ENCODE measurements around the gene GATM. TPM values are rescaled to one million over a fixed set of nuclear protein-coding genes. Genes with fewer than 3 reads are reported as not detected.

The GATM gene
- total RNA-seq, 1 donor from 2014 or later = 15.7 TPM

DNA sequence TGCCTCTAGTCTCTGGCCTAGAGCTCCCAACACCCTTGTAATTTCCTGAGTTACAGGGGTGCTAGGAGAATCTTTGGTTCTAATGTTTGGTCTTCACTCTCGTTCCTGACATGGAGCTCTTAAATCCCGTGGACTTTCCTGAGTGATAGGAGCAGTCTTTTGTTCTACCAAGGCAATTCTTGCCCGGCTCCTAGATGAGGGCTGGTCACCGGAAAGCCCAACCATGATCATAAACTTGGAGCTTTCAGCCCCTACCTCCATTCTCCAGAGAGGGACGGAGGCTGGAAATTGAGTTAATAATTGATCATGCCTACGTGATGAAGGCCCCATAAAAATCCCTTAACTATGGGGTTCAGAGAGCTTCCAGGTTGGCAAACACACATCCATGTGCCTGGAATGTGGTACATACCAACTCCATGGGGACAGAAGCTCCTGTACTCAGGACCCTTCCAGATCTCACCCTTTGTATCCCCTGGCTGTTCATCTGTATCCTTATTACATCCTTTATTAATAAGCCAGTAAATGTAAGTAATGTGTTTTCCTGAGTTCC, 18.8 kb upstream of the GATM start:
- peaks cover 4% of the 10 kb centered on the region for H3K36me3 Mint-ChIP-seq (ENCODE audit: low read depth)
- no peak overlapping the region for H3K4me3 Mint-ChIP-seq
- H3K27ac Mint-ChIP-seq = no peak overlapping the region
- TF ChIP-seq, protein P1, sequence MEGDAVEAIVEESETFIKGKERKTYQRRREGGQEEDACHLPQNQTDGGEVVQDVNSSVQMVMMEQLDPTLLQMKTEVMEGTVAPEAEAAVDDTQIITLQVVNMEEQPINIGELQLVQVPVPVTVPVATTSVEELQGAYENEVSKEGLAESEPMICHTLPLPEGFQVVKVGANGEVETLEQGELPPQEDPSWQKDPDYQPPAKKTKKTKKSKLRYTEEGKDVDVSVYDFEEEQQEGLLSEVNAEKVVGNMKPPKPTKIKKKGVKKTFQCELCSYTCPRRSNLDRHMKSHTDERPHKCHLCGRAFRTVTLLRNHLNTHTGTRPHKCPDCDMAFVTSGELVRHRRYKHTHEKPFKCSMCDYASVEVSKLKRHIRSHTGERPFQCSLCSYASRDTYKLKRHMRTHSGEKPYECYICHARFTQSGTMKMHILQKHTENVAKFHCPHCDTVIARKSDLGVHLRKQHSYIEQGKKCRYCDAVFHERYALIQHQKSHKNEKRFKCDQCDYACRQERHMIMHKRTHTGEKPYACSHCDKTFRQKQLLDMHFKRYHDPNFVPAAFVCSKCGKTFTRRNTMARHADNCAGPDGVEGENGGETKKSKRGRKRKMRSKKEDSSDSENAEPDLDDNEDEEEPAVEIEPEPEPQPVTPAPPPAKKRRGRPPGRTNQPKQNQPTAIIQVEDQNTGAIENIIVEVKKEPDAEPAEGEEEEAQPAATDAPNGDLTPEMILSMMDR (IDR thresholded peaks at IDR 0.05) = no peak
- CTCF ChIA-PET = interaction anchor here (0.9 to 5.7 kb wide), 6 partner anchors 14 to 233 kb away, joined by 3 to 65 read pairs (median 4); no protein-coding TSS in a partner anchor
- H3K9me3 Mint-ChIP-seq = no peaks in the 10 kb centered on the region
- H3K27me3 Mint-ChIP-seq = no peaks in the 10 kb centered on the region
- POLR2A ChIA-PET = interaction anchor here (0.7 kb wide), 1 partner anchor 114 kb away, joined by 7 read pairs; no protein-coding TSS in a partner anchor
- intact Hi-C loops (cut with micrococcal nuclease) = loop anchor here (10.0 kb wide), 1 partner anchor 372 kb away; the partner anchor contains the start of gene SORD
- no peak for ATAC-seq (ENCODE audit: low read depth)
- DNase-seq = no peak
- H3K4me1 Mint-ChIP-seq = peaks cover 17% of the 10 kb centered on the region

DNA sequence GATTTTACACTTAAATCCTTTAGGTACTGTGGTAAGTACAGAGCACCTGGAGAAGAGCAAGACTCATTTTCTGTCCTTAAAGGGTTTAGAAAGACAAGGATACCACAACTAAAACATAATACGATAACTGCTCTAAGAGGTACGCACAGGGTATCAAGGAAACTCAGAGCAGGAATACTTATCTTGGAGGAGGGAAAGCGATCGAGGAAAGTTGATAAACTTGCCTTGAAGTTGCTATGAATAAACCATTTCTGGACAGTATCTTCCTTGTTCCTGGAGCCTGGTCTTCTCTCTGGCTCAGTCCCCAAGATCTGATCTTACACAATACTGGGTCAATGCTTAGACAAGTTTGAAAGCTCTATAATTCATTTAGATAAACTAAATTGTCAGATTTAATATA, 17.6 kb upstream of the GATM start:
- H3K27ac Mint-ChIP-seq = no peak overlapping the region
- no peak for DNase-seq
- TF ChIP-seq, protein P1 (IDR thresholded peaks at IDR 0.05) = no peak
- no peaks in the 10 kb centered on the region for H3K36me3 Mint-ChIP-seq (ENCODE audit: low read depth)
- H3K4me1 Mint-ChIP-seq = peaks cover 21% of the 10 kb centered on the region
- ChIA-PET CTCF (interaction anchor here (0.6 to 1.1 kb wide), 2 partner anchors 62 to 233 kb away, joined by 3 to 7 read pairs; no protein-coding TSS in a partner anchor), POLR2A (no interaction called here)
- no peak overlapping the region for H3K4me3 Mint-ChIP-seq
- no peaks in the 10 kb centered on the region for H3K9me3 Mint-ChIP-seq
- no peaks in the 10 kb centered on the region for H3K27me3 Mint-ChIP-seq
- ATAC-seq (ENCODE audit: low read depth) = no peak
- intact Hi-C loops (cut with micrococcal nuclease) = loop anchor here (10.0 kb wide), 1 partner anchor 371 kb away; the partner anchor contains the start of gene SORD

DNA sequence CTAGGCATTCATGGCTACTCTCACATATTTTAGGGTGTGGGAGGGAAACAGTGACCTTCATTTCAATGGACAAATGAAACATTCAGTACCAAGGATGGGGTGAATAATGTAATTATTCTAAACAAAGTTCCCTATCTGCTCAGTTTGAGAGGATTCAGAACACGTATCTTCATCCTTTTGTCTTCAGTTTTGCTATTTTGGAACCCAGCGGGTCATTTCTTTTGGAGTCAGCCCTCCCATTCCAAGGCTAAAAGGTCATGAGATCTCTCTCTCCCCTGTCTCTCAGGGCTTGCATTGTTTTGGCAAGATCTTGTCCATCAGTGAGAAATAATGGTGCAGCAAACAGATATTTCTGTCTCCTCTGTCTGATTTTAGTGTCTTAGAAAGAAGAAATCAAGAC, 16.3 kb upstream of the GATM start:
- no peaks in the 10 kb centered on the region for H3K9me3 Mint-ChIP-seq
- H3K27ac Mint-ChIP-seq = no peak overlapping the region
- H3K27me3 Mint-ChIP-seq = no peaks in the 10 kb centered on the region
- no peaks in the 10 kb centered on the region for H3K36me3 Mint-ChIP-seq (ENCODE audit: low read depth)
- peaks cover 22% of the 10 kb centered on the region for H3K4me1 Mint-ChIP-seq
- POLR2A ChIA-PET = interaction anchor here (0.8 kb wide), 1 partner anchor 192 kb away, joined by 3 read pairs; the partner anchor contains the start of gene BLOC1S6
- TF ChIP-seq, protein P1 (IDR thresholded peaks at IDR 0.05) = no peak
- intact Hi-C loops (cut with micrococcal nuclease) = loop anchor here (5.0 to 10.0 kb wide), 2 partner anchors 347 to 370 kb away; partner anchors contain the start of gene SORD
- ATAC-seq (ENCODE audit: low read depth) (no peak), DNase-seq (no peak)
- CTCF ChIA-PET = no interaction called here
- H3K4me3 Mint-ChIP-seq = no peak overlapping the region

DNA sequence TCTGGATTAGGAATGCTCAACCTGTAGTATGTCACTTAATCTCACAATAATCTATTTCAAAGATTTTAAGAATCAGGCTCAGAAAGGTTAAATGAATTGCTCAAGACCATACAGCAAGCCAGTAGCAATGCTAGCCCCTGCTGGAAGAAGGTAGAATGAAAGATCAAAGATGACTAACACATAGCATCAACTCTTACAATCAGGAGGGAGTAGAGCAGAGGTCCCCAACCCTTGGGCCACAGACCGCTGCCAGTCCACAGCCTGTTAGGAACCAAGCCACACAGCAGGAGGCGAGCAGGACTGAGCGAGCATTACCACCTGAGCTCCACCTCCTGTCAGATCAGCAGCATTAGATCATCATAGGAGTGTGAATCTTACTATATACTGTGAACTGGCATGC, 15.5 kb upstream of the GATM start:
- Mint-ChIP-seq H3K9me3 (no peaks in the 10 kb centered on the region), H3K36me3 (ENCODE audit: low read depth) (no peaks in the 10 kb centered on the region), H3K4me1 (peaks cover 22% of the 10 kb centered on the region), H3K27ac (peak overlapping the region; percentile 41), H3K27me3 (no peaks in the 10 kb centered on the region), H3K4me3 (no peak overlapping the region)
- intact Hi-C loops (cut with micrococcal nuclease) = loop anchor here (2.0 to 10.0 kb wide), 3 partner anchors 275 to 369 kb away; partner anchors contain the start of gene SORD
- TF ChIP-seq, protein P1 (IDR thresholded peaks at IDR 0.05) = no peak
- ChIA-PET CTCF (interaction anchor here (1.2 to 1.8 kb wide), 2 partner anchors 189 to 231 kb away, joined by 3 to 7 read pairs; no protein-coding TSS in a partner anchor), POLR2A (interaction anchor here (2.8 to 3.0 kb wide), 2 partner anchors 8 to 194 kb away, joined by 24 to 45 read pairs; a partner anchor contains a TSS)
- ATAC-seq (ENCODE audit: low read depth) = no peak
- no peak for DNase-seq

DNA sequence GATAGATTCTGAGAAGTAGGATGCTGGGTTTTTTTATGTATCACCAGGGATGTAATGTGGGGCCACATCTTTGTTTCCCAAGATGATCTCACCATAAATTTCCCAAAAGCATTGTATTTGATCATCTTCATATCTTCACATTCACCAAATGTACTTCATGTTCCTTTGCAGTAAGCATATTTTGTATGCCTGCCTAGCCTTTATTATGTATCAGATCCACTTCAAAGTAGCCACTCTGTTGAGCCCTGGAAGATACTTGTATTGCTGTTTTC, 14.2 kb upstream of the GATM start:
- intact Hi-C loops (cut with micrococcal nuclease) = loop anchor here (1.0 to 10.0 kb wide), 6 partner anchors 10 to 368 kb away; partner anchors contain the start of genes GATM and SORD
- TF ChIP-seq, protein P1 (IDR thresholded peaks at IDR 0.05) = no peak
- Mint-ChIP-seq H3K27me3 (no peaks in the 10 kb centered on the region), H3K27ac (peak overlapping the region; percentile 80), H3K36me3 (ENCODE audit: low read depth) (no peaks in the 10 kb centered on the region), H3K4me3 (peak overlapping the region; percentile 30), H3K9me3 (no peaks in the 10 kb centered on the region), H3K4me1 (peaks cover 22% of the 10 kb centered on the region)
- CTCF ChIA-PET = interaction anchor here (0.7 to 1.8 kb wide), 4 partner anchors 8 to 229 kb away, joined by 3 to 8 read pairs (median 5); a partner anchor contains a TSS
- POLR2A ChIA-PET = interaction anchor here (0.6 to 3.0 kb wide), 9 partner anchors 9 to 243 kb away, joined by 3 to 45 read pairs (median 7); partner anchors contain the start of gene BLOC1S6
- no peak for ATAC-seq (ENCODE audit: low read depth)
- DNase-seq = no peak

All from activated B cell treated with CpG ODN at 0.5 μM for 24 hours (primary cell).